Hematopoietic multipotent progenitor cell treated with erythropoietin and hydrocortisone succinate and interleukin-3 and kit ligand, for 6 days (in vitro differentiated cells): ENCODE data around the gene PLCD3.
A peak's percentile ranks its signal among the peaks of the same experiment; 100 is the strongest.

ENCODE experiments used
- DNase-seq: peaks from one replicate; pipeline ENCODE4 v3.0.0-alpha.2; 2015

The PLCD3 gene, protein sequence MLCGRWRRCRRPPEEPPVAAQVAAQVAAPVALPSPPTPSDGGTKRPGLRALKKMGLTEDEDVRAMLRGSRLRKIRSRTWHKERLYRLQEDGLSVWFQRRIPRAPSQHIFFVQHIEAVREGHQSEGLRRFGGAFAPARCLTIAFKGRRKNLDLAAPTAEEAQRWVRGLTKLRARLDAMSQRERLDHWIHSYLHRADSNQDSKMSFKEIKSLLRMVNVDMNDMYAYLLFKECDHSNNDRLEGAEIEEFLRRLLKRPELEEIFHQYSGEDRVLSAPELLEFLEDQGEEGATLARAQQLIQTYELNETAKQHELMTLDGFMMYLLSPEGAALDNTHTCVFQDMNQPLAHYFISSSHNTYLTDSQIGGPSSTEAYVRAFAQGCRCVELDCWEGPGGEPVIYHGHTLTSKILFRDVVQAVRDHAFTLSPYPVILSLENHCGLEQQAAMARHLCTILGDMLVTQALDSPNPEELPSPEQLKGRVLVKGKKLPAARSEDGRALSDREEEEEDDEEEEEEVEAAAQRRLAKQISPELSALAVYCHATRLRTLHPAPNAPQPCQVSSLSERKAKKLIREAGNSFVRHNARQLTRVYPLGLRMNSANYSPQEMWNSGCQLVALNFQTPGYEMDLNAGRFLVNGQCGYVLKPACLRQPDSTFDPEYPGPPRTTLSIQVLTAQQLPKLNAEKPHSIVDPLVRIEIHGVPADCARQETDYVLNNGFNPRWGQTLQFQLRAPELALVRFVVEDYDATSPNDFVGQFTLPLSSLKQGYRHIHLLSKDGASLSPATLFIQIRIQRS

DNA sequence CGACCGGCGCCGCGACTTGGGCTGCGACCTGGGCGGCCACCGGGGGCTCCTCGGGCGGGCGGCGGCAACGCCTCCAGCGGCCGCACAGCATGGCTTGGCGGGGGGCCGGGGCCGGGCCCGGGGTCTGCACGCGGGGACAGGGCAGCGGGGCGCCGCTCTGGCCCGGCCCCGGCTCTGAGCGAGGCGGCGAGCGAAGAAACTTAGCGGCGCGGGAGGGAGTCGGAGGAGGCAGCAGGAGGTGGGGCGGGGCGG, at the start of gene PLCD3:
Gene PLCD3, minus strand, starts transcription at position 196 of the 252 bp plus-strand sequence. Its CDS starts 105 bp downstream, at position 91.
- DNase-seq, result no peak

DNA sequence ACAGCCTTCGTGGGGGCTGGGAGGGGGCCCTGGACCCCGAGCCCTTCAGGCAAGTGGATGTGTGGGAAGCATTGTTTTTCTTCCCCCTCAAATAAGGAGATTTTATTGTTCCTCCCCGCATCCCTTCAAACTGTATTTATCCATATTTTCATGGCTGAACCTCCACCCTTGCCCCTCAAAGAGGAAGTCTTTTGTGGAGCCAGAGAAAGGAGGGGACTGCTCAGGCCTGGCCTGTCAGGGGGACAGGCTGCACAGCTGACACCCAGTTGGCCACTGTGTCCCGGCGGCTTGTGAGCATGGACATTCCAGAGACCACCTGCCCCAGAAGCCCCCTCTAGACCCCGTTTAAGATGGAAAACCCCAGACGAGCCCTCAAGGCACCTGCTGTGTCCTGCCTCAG, 45.2 kb upstream of the PLCD3 start:
- DNase-seq, result no peak

DNA sequence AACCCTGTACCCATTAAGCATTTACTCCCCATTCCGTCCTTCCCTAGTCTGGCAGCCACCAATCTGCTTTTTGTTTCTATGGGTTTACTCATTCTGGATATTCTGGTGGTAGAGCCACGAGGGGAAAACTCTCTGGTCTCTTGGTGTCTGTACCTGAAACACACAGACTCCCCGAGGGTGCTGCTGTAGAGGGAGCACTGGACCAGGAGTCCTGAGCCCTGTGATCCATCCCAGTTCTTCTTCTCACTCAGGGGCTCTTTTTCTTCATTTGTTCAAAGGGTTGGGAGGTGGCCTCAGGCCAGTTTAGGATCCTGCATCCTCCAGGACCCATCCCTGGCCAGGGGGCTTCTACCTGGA, 43.4 kb upstream of the PLCD3 start:
- DNase-seq, result no peak

GRCh38 chr17:45172541-45173286, 40.4 kb upstream of the PLCD3 start:
- peak; percentile 68 for DNase-seq

- no peak for DNase-seq
These were observed 39.9 kb upstream of the PLCD3 start for GRCh38 chr17:45172232-45172540.

GRCh38 chr17:45171338-45172231, 39.3 kb upstream of the PLCD3 start:
- DNase-seq, result no peak

DNA sequence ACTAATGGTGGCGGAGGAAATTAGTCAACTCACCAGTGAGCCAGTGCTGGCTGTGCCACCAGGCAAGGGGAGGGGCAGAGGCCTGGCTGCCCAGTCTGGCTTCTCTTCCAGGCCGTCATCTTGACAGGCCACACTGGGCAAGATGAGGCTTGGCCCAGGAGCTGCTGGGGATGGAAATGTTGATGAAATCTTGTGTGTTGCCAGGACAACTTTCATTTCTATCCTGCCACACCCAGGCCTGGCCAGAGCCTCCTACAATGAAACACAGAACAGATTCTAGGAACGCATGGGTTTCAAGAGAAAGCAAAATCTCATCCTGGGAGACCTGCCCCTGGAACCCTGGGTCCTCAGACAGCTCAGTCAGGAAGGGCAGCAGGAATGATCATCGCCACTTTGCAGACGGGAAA, 38.6 kb upstream of the PLCD3 start:
- peak; percentile 50 for DNase-seq

DNA sequence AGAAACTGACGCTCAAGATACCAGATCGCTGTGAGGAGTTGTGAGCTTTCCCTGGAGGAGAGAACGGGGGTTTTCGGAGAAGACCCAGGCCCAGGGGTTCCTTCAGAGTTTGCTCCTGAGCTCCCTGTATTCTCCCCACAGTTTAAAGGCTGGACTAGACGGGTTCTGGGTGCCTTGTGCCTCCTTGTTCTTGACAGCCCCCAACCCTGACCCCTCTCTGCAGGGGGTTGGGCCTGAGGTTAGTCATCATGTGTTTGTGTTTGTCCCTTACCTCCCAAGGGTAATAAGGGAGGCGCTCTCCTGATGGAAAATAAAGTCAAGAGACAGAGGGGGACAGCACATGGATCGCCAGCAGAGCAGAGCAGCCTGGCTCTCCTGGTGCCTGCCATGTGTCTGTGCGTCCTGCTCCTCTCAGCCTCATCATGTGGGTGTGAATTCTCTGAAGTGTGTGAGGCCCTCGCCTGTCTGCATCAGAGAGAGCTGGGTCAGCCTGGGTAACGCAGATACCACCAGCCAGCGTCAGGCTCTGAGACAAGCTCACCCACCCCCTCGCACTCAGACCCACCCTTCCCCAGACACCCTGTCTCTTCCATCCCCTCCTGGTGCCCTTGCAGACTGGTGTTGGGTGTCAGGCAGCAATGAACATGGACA, 38.1 kb upstream of the PLCD3 start:
- no peak for DNase-seq

- no peak for DNase-seq
These were observed 36.9 kb upstream of the PLCD3 start for GRCh38 chr17:45168991-45169752.

- DNase-seq, result no peak
These were observed 32.5 kb upstream of the PLCD3 start for GRCh38 chr17:45164734-45165269.

DNA sequence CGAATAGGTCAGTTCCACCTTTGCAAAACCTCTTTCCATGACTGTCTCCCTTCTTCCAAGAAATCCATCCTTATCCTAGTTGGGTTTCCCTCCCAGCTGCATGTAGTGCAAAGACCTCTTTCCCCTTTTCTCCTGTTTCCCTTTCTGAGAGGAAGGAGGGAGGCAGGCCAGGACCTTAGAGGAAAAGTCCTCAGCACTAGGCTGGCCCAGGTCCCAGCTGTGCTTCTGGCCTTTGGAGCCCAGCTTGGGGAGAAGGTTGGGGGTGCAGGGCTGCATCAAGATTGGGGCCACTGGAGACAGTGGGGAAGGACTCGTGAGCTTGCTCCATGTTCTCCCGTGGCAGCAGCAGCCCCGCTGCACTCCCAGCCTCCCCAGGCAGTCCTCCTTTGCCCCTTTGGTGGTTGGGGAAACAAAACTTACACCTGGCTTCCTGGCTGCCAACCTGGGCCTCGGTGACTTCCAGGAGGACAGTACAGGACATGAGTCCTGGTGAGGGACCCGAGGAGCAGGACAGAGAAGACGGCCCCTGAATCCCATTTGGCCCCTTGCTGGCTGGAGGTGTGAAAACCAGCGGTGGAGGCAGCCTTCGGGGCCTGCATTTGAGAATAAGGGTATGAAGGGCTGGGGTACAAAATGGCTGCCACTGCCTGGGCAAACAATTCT, 29.8 kb upstream of the PLCD3 start:
- DNase-seq, result no peak

GRCh38 chr17:45161288-45162024, 29.1 kb upstream of the PLCD3 start, which contains the start of gene HEXIM2:
Gene HEXIM2, plus strand, starts transcription at chr17:45161875. Its CDS starts 919 bp downstream, at chr17:45162794.
- DNase-seq, result peak; percentile 100

DNA sequence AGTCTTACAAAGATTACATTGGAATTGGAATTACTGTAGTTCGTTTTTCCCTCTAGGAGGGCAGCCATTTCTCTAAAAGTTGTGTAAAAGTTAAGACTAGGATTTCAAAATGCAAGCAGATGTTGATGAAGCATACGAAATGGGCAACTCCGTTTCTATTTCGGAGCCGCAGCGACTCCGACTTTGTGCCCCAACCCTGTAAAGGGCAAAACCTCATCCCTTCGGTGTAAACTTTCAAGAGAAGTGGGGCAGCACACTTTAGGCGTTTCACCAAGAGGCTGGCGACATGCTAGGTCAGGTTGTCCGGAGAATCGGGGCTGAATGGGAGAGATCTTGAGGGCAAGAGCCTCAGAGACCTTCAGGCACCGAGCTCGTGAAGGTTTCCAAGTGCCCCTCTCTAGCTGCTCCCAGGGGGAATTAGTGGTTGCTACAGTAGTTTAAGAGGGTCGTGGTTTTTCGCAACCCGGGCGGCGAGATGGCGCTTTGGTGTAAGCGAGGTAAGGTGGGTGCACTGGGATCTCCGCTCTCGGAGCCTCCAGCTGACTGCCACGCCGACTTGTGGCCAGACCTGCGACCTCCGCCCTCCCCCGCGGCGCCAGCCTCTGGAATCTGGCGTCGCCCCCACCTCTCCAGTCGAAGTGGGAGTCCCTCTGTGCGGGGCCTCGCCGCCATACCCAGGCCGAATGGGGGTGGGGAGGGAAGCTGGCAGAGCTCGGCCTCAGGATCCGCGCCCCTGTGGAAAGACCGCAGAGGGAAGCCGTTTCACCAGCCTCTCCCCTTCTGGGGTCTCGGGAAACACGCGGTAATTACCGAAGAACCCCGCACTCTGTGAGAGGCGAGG, 28.4 kb upstream of the PLCD3 start:
- DNase-seq, result peak; percentile 70

DNA sequence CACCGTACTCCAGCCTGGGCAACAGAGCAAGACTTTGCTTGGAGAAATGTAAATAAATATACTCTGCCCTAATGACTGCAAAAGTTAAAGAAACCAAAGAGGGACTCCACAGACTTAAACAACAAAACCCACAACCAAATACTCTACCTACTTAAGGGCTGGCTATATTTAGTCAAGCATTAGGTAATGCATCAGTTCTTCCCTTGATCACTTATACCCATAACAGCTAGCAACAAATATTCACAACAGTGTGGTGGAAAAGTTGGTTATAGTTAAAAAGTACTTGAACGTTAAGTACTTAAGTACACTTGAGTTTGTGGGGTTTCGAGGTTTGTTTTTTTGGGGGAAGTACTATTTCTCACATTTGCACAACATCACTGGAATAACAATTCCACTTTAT, 23.9 kb upstream of the PLCD3 start:
- no peak for DNase-seq

DNA sequence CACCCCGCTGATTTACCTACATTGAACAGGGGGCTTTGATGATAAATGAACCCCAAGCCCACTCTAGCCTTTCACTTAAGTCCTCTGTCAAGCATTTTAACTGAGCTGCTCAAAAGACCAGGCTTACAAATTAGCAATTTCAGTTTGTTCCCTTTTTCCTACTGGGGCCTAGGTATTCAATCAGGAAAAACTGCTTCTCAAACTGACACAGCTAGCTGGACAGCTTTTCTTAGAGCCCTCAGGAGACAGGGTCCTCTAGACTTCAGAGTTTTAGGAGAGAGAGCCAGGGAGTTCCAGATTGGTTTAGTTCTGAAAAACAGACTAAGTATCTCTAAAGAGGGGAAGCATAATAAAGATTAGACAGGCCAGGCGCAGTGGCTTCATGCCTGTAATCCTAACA, 23.2 kb upstream of the PLCD3 start:
- no peak for DNase-seq

DNA sequence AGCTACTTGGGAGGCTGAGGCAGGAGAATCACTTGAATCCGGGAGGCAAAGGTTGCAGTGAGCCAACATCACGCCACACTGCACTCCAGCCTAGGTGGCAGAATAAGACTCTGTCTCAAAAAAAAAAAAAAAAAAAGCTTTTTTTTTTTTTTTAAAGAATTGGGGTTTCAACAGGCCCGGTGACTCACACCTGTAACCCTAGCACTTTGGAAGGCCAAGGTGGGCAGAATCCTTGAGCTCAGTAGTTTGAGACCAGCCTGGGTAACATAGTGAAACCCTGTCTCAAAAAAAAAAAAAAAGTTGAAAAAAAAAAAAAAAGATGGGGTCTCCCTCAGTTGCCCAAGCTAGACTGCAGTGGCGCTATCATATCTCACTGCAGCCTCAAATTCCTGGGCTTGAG, 22.7 kb upstream of the PLCD3 start:
- DNase-seq, result no peak

GRCh38 chr17:45150911-45151809, 18.8 kb upstream of the PLCD3 start:
- DNase-seq, result peak; percentile 27
